Measurements from ENCODE around the gene OR4D9.
A peak's percentile ranks its signal among the peaks of the same experiment; 100 is the strongest.

The OR4D9 gene

DNA sequence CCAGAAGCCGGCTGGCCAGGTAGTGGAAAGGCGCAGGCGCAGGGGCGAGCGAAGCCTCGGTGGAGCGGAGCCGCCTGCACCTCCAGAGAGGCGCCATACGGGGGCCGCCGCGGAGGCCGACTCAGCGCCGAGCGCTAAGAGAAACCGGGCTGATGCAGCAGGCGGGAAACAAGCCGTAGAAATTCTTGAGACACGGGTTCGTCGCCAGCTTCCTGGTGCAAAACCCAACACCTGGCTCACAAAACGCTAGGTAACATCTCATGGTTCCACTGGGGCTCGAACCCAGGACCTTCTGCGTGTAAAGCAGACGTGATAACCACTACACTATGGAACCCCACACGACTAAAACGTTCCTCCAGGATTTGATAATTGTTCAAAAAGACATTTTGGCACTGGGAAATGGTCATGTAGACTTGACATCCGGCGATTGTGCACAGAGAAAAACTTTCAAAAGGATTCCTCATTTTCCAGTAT is 39.1 kb downstream of the OR4D9 start:
- DNase-seq (ENCODE audit: low read depth in 2 of 3, low spot score in 2 of 3) = peak; percentile 85 to 91 (median 87)

DNA sequence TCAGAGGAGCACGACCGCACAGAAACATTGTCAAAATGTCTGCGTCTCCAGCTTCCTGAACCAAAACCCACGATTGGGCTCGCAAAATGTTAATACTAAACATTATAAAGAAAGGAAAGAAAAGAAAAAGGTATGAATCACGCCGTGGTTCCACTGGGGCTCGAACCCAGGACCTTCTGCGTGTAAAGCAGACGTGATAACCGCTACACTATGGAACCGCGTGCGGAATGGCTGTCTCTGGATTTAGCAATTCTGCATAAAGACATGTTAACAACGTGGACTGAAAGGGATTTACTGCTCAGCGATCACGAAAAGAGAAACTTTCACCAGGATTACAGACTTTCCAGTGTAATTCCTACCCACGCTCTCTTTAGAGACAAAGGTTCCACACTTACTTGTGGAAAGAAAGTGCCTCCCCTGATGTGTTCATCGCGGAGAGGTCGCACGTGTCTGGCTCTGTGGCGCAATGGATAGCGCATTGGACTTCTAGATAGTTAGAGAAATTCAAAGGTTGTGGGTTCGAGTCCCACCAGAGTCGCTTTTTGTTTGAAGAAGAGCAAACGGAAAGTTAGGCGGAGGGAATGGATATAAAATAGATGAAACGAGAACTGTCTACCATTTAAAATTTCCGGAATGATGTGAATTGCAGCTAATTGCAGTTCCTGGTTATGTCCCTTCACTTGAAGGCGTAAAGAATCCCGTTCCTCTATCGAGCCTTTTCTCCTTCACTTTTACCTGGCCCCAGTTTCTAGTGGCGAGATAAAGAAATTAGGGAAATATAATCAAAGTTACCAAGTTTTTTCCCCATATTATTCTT is 39.7 kb downstream of the OR4D9 start:
- peak; percentile 56 to 92 (median 60) for DNase-seq (ENCODE audit: low read depth in 2 of 3, low spot score in 2 of 3)

DNA sequence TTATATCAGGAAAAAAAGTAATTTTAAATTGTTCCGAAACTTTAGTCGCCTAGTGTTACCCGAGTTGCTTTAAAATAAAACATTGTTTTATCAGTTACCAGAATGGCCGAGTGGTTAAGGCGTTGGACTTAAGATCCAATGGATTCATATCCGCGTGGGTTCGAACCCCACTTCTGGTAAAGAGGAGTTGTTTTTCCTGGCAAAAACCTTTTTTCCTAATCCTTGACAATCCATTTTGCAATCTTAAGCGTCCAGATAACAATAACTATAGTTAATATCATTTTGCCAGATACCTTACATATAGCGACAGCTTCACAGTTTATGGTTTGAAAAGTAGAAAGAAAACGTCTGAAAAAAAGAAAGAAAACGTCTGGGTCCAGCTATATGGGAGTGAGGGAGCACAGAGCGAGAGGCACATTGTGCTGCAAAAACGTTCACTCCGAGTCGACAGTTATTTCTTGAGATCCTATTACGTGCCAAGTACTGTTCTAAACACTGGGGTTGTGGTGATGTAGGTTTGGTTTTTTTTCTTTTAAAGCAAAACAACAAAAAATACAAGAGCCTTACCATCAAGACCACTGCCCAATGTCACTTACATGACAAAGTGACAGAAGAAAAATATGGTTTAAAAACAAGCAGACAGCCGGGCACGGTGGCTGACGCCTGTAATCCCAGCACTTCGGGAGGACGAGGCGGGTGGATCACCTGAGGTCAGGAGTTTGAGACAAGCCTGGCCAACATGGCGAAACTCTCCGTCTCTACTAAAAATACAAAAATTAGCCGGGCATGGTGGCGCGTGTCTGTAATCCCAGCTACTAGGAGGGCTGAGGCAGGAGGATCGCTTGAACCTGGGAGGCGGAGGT is 40.6 kb downstream of the OR4D9 start:
- DNase-seq (ENCODE audit: low read depth in 2 of 3, low spot score in 2 of 3) = no peak

DNA sequence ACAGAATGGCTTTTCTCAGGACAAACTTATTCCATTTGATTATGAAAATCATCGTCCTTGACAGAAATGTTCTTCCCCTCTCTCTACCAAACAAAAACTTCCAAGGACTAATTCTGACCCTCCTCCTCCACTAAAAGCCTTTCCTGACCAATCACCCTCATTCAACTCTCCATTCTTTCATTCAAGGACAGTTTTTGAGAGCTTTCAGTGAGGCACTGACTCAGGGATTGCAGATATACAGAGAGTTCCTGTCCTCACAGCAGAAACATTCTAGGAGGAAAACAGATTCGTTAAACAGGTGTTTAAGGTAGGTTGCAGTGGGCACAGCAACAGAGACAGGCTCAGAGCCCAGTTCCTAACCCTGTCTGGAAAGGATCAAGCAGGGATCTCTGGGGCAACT is 41.5 kb downstream of the OR4D9 start:
- no peak for DNase-seq (ENCODE audit: low read depth in 2 of 3, low spot score in 2 of 3)

DNA sequence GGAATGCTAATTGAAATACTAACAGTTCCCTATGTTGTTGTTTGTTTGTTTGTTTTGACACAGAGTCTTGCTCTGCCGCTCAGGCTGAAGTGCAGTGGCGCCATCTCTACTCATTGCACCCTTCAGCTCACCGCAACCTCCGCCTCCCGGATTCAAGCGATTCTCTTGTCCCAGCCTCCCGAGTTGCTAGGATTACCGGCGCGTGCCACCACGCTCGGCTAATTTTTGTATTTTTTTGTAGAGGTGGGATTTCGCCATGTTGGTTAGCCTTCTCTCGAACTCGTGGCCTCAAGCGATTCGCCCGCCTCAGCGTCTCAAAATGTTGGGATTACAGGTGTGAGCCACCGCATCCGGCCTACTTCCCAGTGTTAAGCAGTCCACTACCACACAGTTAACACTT is 42.0 kb downstream of the OR4D9 start:
- no peak for DNase-seq (ENCODE audit: low read depth in 2 of 3, low spot score in 2 of 3)

DNA sequence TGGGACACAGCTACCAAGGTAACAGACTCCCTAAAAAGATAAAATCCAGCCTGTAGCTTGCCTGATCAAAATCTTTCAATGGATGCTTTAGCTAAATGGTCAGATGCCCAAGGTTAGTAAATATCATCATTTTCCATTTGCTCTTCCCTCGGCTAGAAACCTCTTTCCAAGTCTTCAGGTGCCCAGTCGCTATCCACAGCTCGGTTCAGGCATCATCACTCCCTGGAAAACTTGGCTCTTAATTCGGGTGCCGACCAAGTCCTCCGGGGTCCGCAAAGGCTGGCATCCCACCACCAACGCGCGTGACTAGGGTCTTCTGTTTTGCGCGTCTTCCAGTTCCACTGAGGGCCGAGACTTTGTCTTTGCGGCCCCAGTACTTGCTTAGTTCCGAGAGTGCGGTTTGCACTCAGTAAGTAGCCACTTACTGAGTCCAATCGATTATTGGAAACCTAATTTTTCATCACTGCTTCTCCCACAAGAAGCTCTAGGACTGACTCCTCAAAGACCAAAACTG is 44.3 kb downstream of the OR4D9 start:
- no peak for DNase-seq (ENCODE audit: low read depth in 2 of 3, low spot score in 2 of 3)

DNA sequence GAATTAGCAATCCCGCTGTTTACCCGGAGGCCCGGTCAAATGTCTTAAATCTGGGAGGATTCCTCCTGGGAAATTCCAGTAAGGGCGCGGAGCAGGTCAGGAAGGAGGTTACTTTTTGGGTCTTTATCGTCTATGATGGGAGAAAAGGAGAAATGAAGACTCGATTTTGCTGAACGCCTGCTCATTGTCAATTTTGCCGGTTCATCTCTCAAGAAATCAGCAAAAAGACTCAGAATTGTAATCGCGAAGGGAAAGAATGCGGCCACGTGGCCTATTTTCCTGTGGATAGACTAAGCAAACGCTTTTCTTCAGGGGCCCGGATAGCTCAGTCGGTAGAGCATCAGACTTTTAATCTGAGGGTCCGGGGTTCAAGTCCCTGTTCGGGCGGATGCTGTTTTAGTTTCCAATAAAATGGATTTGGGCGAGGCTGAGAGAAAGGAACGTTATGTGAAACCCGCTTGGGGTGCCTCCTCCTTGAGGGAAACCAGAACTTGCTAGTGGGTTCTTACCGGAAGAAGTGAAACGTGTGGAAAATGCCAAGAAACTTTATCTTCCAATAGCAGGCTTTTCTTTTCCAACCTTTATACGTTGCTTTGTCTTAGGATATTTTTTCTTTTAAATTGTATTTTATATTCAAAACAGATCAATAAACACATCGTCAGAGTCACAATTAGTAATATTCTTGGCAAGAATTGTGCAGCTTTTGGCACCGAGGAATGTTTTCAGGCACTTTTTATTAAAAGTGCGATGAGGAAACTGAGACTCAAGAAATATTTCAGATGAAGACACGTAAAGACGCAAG is 45.0 kb downstream of the OR4D9 start:
- DNase-seq (ENCODE audit: low read depth in 2 of 3, low spot score in 2 of 3) = peak; percentile 63 to 88 (median 78)

DNA sequence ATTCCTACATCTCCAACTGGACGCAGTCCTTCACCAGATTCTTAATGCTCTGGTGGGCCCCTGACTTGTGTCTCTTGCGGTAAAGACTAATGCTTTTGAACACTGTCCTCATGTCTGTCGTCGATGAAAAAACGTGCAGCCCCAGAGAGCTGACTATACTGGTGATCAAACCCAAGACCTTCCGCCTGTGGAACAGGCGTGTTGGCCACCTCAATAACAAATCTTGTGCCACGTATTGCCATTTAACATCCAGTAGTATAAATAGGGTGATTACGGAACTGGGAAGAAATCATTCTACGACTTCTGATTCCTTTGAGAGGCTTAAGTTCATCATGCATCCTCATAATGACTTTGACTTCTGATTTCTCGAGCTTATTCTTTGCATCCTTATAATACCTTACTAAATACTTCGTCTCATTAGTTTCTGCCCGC is 45.6 kb downstream of the OR4D9 start:
- DNase-seq (ENCODE audit: low read depth in 2 of 3, low spot score in 2 of 3) = no peak

DNA sequence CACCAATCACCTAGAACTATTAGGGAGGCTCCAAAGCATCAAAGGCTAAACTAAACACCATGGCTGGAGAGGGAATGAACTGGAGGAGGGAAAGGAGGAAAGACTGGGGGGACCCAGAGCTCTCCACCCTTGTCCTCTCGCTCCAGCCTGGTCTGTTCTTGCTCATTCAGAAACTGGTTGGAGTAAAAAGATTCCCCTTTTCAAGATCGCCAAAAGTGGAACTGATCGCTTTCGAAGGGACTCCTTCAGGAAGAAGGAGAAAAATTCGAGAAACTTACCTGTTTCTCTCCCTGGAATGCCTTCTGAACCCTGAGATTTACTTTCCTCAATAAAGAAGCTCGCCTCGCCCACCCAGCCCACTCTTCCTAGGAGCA is 46.9 kb downstream of the OR4D9 start:
- DNase-seq (ENCODE audit: low read depth in 2 of 3, low spot score in 2 of 3) = no peak

DNA sequence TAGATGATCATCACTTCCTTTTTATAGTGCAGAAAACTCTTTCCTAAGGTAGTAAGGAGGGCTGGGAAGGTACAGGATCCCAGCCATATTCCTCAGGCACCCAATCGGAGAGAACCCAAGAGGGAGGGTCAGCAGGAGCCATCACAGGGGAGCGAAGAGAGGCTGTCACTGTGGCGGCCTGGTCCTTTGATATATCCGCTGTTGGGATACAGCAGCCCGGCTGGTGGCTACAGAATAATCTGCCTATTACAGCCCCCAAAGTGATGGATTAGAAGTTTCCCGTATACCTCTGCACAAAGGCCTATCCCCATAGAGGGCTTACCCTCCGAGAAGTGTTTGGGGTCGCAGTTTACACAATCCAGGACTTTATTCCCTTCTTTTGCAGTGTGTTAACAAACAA is 48.5 kb downstream of the OR4D9 start:
- no peak for DNase-seq (ENCODE audit: low read depth in 2 of 3, low spot score in 2 of 3)

DNA sequence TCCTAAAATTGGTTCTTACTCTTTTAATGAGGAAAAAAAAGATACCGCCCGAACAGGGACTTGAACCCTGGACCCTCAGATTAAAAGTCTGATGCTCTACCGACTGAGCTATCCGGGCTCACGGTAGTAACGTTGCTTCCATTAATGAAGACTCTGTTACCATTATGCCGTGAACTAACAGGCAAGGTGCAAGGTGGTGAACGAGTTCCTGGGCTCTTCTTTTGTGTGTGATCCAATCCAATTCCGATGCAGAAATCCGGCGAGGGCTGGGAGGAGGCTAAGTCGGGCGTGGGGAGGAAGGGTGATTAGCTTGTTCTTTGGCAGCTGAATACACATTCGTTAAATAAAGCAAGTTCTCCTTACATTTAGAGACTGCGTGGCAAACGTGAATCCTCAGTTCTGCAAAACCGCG is 49.0 kb downstream of the OR4D9 start:
- peak; percentile 31 to 96 (median 63) for DNase-seq (ENCODE audit: low read depth in 2 of 3, low spot score in 2 of 3)

DNA sequence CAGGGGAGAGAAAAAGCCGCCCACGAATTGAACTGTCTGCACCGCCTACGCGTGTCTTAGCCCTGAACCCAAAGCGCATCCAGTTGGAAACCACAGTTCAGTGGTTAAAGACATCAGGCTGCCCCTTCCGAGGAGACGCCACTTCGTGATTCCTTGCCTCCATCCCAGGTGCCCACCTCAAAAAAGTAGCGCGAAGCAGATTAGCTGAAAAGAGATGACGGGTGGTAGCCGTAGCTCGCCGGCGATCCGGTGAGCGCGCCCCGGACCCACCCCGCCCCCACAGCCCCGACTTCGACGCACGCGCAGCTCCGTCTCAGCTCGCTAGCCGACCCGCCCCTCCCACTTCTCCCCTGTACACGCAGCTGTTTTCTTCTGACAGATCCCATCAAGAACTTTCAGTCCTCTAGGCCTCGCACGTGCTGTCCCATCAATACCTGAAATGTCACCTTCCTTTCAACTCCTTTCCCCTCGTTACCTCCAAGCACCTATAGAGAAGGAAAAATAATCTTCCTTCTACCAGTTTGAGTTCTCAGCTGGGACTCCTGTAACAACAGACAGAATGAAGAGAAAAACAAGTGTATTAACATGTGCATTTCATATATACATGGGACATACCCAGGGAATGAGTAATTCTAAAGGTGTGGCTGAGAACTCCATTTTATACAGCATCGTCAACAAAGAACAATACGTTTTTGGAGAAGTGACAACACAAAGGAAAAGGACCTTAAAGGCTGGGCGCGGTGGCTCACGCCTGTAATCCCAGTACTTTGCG is 49.5 kb downstream of the OR4D9 start:
- DNase-seq (ENCODE audit: low read depth in 2 of 3, low spot score in 2 of 3) = peak; percentile 55 to 60 (median 57)

DNA sequence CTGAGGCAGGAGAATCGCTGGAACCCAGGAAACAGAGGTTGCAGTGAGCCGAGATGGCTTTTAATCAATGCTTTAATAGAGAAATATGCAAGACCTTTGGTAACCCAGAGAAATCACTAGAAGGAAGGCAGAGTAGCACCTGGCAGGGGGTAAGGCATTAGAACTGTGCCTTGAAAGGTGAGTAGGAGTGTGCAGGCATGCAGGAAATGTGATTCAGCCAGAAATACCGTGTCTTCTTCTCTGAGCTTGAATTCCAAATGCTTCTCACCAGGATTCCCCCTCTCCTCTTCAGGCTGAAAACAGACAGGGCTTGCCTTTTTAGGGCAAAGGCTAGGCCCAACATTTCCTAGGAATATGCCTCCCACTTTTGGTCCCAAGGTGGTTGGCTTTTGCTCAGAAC is 51.0 kb downstream of the OR4D9 start:
- DNase-seq (ENCODE audit: low read depth in 2 of 3, low spot score in 2 of 3) = no peak

Data from activated CD8-positive, alpha-beta memory T cell treated with anti-CD3 and anti-CD28 coated beads for 48 hours (primary cell).